Measurements from ENCODE around the gene C1QB. TPM values are rescaled to one million over a fixed set of nuclear protein-coding genes. Genes with fewer than 3 reads are reported as not detected.

C1QB gene
- total and polyA plus RNA-seq, 4 donors, result 93.9 to 335 (median 143) TPM

- DNase-seq (ENCODE audit: low spot score), result no peak
- 46% methylated on average over 9 of the region's 9 CpGs for WGBS
- H3K4me1 ChIP-seq (ENCODE audit: control insufficient read depth in 4 of 4, insufficient read depth in 4 of 4, low read length in 3 of 4), result no peaks in the 10 kb centered on the region
- H3K27ac ChIP-seq (ENCODE audit: low read depth in 1 of 2, low read length in 2 of 2), result no peak overlapping the region
- H3K4me3 ChIP-seq (ENCODE audit: low read depth in 1 of 3, low read length in 3 of 3), result no peak overlapping the region
- TF ChIP-seq YY1 (IDR thresholded peaks at IDR 0.05) (no peak), RXRA (IDR thresholded peaks at IDR 0.05) (no peak), FOXA2 (IDR thresholded peaks at IDR 0.05) (no peak), JUND (IDR thresholded peaks at IDR 0.05) (no peak), MAX (IDR thresholded peaks at IDR 0.05) (no peak), HNF4G (IDR thresholded peaks at IDR 0.05) (no peak), CTCF (IDR thresholded peaks at IDR 0.05; ENCODE audit: low read depth, low read length, missing input control) (no peak), FOXA1 (IDR thresholded peaks at IDR 0.05) (no peak), ATF3 (IDR thresholded peaks at IDR 0.05) (no peak)
- peaks cover 0 to 2% (median 0%) of the 10 kb centered on the region in 4 donors for H3K27me3 ChIP-seq (ENCODE audit: control insufficient read depth in 4 of 4, insufficient read depth in 4 of 4, low read length in 3 of 4)
- H3K36me3 ChIP-seq (ENCODE audit: control insufficient read depth in 4 of 4, insufficient read depth in 3 of 4, low read depth in 1 of 4, low read length in 3 of 4), result no peaks in the 10 kb centered on the region
- H3K9me3 ChIP-seq (ENCODE audit: control insufficient read depth in 4 of 4, low read length in 3 of 4), result no peaks in the 10 kb centered on the region
- H3K9ac ChIP-seq (ENCODE audit: low read depth in 1 of 2, low read length in 2 of 2), result no peak overlapping the region
Measured at GRCh38 chr1:22680726-22681125, 27.7 kb downstream of the C1QB start.

- no peak for TF ChIP-seq ZBTB33 (IDR thresholded peaks at IDR 0.05)
- TF ChIP-seq FOXA2 (IDR thresholded peaks at IDR 0.05), result no peak
- TF ChIP-seq EGR1 (IDR thresholded peaks at IDR 0.05; ENCODE audit: low read depth in 2 of 2), result no peak
- TF ChIP-seq JUND (IDR thresholded peaks at IDR 0.05), result no peak
- H3K27me3 ChIP-seq (ENCODE audit: control insufficient read depth in 4 of 4, insufficient read depth in 4 of 4, low read length in 3 of 4), result peaks cover 0 to 2% (median 0%) of the 10 kb centered on the region in 4 donors
Measured at GRCh38 chr1:22681556-22682276, 28.7 kb downstream of the C1QB start.

GRCh38 chr1:22683547-22683946, 30.5 kb downstream of the C1QB start:
- Histone ChIP-seq H3K9ac (ENCODE audit: low read depth in 1 of 2, low read length in 2 of 2) (no peak overlapping the region), H3K27me3 (ENCODE audit: control insufficient read depth in 4 of 4, insufficient read depth in 4 of 4, low read length in 3 of 4) (no peaks in the 10 kb centered on the region), H3K4me1 (ENCODE audit: control insufficient read depth in 4 of 4, insufficient read depth in 4 of 4, low read length in 3 of 4) (no peaks in the 10 kb centered on the region), H3K4me3 (ENCODE audit: low read depth in 1 of 3, low read length in 3 of 3) (no peak overlapping the region), H3K27ac (ENCODE audit: low read depth in 1 of 2, low read length in 2 of 2) (no peak overlapping the region), H3K36me3 (ENCODE audit: control insufficient read depth in 4 of 4, insufficient read depth in 3 of 4, low read depth in 1 of 4, low read length in 3 of 4) (no peaks in the 10 kb centered on the region), H3K9me3 (ENCODE audit: control insufficient read depth in 4 of 4, low read length in 3 of 4) (no peaks in the 10 kb centered on the region)
- 83% methylated on average over 1 of the region's 1 CpG for WGBS
- no peak for DNase-seq (ENCODE audit: low spot score)
- TF ChIP-seq ZBTB33 (IDR thresholded peaks at IDR 0.05) (no peak), NR2F2 (IDR thresholded peaks at IDR 0.05) (no peak), GABPA (IDR thresholded peaks at IDR 0.05 in 1 of 2, conservative IDR thresholded peaks at IDR 0.05 in 1 of 2) (no peak), TAF1 (conservative IDR thresholded peaks at IDR 0.05) (no peak), HNF4A (conservative IDR thresholded peaks at IDR 0.05) (no peak), YY1 (IDR thresholded peaks at IDR 0.05) (no peak), HNF4G (IDR thresholded peaks at IDR 0.05) (no peak), FOXA2 (IDR thresholded peaks at IDR 0.05) (no peak), ATF3 (IDR thresholded peaks at IDR 0.05) (no peak), CTCF (IDR thresholded peaks at IDR 0.05; ENCODE audit: low read depth, low read length, missing input control) (no peak), RAD21 (IDR thresholded peaks at IDR 0.05) (no peak), FOXA1 (IDR thresholded peaks at IDR 0.05) (no peak), MAX (IDR thresholded peaks at IDR 0.05) (no peak), SP1 (IDR thresholded peaks at IDR 0.05) (no peak), EGR1 (IDR thresholded peaks at IDR 0.05; ENCODE audit: low read depth in 2 of 2) (no peak), JUND (IDR thresholded peaks at IDR 0.05) (no peak)

More at GRCh38 chr1:22681556-22682276, 28.7 kb downstream of the C1QB start:
- WGBS, result 81% methylated on average over 15 of the region's 15 CpGs
- Histone ChIP-seq H3K4me1 (ENCODE audit: control insufficient read depth in 4 of 4, insufficient read depth in 4 of 4, low read length in 3 of 4) (no peaks in the 10 kb centered on the region), H3K4me3 (ENCODE audit: low read depth in 1 of 3, low read length in 3 of 3) (no peak overlapping the region), H3K36me3 (ENCODE audit: control insufficient read depth in 4 of 4, insufficient read depth in 3 of 4, low read depth in 1 of 4, low read length in 3 of 4) (no peaks in the 10 kb centered on the region), H3K27ac (ENCODE audit: low read depth in 1 of 2, low read length in 2 of 2) (no peak overlapping the region), H3K9ac (ENCODE audit: low read depth in 1 of 2, low read length in 2 of 2) (no peak overlapping the region), H3K9me3 (ENCODE audit: control insufficient read depth in 4 of 4, low read length in 3 of 4) (no peaks in the 10 kb centered on the region)
- no peak for DNase-seq (ENCODE audit: low spot score)

Measured in liver (tissue), 9 donors.